SK-N-SH (cell line): ENCODE results near the gene FA2H.

ENCODE experiments used
- CTCF ChIP-seq: fragments of 200-600 bp; sonication (generic); IDR thresholded peaks from 2 replicates; pipeline ENCODE4 v1.6.1; 2017; ENCODE audit warnings: antibody characterized with exemption, mild to moderate bottlenecking, moderate library complexity
- ELF1 ChIP-seq: IDR thresholded peaks from 2 replicates; pipeline ENCODE4 v1.4.0; 2012
- EP300 ChIP-seq, 2 experiments: IDR thresholded peaks; 2 replicates each; pipeline versions ENCODE4 v1.4.0 to v1.6.1; 2012; ENCODE audit warnings: borderline replicate concordance in 1 of 2, low read depth in 1 of 2, low read length in 1 of 2
- FOXM1 ChIP-seq: IDR thresholded peaks from 2 replicates; pipeline ENCODE4 v1.4.0; 2012; ENCODE audit warnings: low read depth, mild to moderate bottlenecking
- GABPA ChIP-seq: IDR thresholded peaks from 2 replicates; pipeline ENCODE4 v1.4.0; 2012; ENCODE audit warnings: low read depth, mild to moderate bottlenecking
- MAX ChIP-seq: IDR thresholded peaks from 2 replicates; pipeline ENCODE4 v1.4.0; 2012; ENCODE audit warnings: low read depth
- PBX3 ChIP-seq: IDR thresholded peaks from 2 replicates; pipeline ENCODE4; 2012
- POLR2AphosphoS5 ChIP-seq: IDR thresholded peaks from 2 replicates; pipeline ENCODE4 v1.6.1; 2012; ENCODE audit warnings: low read depth, low read length
- RAD21 ChIP-seq: IDR thresholded peaks from 2 replicates; pipeline ENCODE4 v1.6.1; 2012; ENCODE audit warnings: mild to moderate bottlenecking, low read length
- RFX5 ChIP-seq: IDR thresholded peaks from 2 replicates; pipeline ENCODE4 v1.6.1; 2012; ENCODE audit warnings: mild to moderate bottlenecking, improper control_type of control experiment, low read length
- RXRA ChIP-seq: IDR thresholded peaks from 2 replicates; pipeline ENCODE4 v1.4.0; 2012; ENCODE audit warnings: low read depth, mild to moderate bottlenecking, borderline replicate concordance
- SIN3A ChIP-seq: IDR thresholded peaks from 2 replicates; pipeline ENCODE4 v1.6.1; 2012; ENCODE audit warnings: low read depth, mild to moderate bottlenecking, low read length, moderate library complexity, borderline replicate concordance
- USF2 ChIP-seq: fragments of 150-350 bp; IDR thresholded peaks from 2 replicates; pipeline ENCODE4 v1.6.1; 2017; ENCODE audit warnings: antibody characterized with exemption, low read length, low read depth, borderline replicate concordance
- YY1 ChIP-seq: IDR thresholded peaks from 2 replicates; pipeline ENCODE4 v1.4.0; 2012; ENCODE audit warnings: low read depth, mild to moderate bottlenecking

GRCh38 chr16:74700116-74700437 is 74.5 kb downstream of the FA2H start:
- TF ChIP-seq EP300 (IDR thresholded peaks at IDR 0.05; ENCODE audit: borderline replicate concordance in 1 of 2, low read depth in 1 of 2, low read length in 1 of 2) (no peak), MAX (no peak), CTCF (no peak), USF2 (no peak), ELF1 (no peak), YY1 (no peak), RFX5 (no peak), RXRA (no peak), POLR2AphosphoS5 (no peak), SIN3A (no peak), PBX3 (no peak), RAD21 (no peak), GABPA (no peak), FOXM1 (no peak)
